Esophagus muscularis mucosa (tissue), 4 donors: ENCODE measurements around the gene MZT1. TPM values are rescaled to one million over a fixed set of nuclear protein-coding genes. Genes with fewer than 3 reads are reported as not detected.

ENCODE experiments used
- DNase-seq: peaks from one replicate; pipeline ENCODE4 v3.0.0-alpha.2; 2017; ENCODE audit errors: extremely low spot score
- H3K27ac ChIP-seq, 4 donors: fragments of 200-600 bp; sonication (generic); replicated peaks in 1 of 4; 1 replicate in 3 of 4; 2 replicates in 1 of 4; pipeline ENCODE4 v1.5.1; 2016 to 2019; ENCODE audit warnings: mild to moderate bottlenecking in 1 of 4
- H3K27me3 ChIP-seq, 4 donors: fragments of 200-600 bp; sonication (generic); one replicate each; pipeline versions ENCODE4 v1.5.1 to v1.6.0; 2016 to 2019
- H3K36me3 ChIP-seq, 4 donors: fragments of 200-600 bp; sonication (generic); one replicate each; pipeline ENCODE4 v1.5.1; 2016 to 2019
- H3K4me1 ChIP-seq, 4 donors: fragments of 200-600 bp; sonication (generic); one replicate each; pipeline ENCODE4 v1.5.1; 2016 to 2019
- H3K4me3 ChIP-seq, 4 donors: fragments of 200-600 bp; sonication (generic); 1 replicate in 2 of 4; 2 replicates in 2 of 4; pipeline ENCODE4 v1.5.1; 2016 to 2019; ENCODE audit warnings: mild to moderate bottlenecking in 4 of 4, moderate library complexity in 1 of 4
- H3K9me3 ChIP-seq, 4 donors: fragments of 200-600 bp; sonication (generic); 1 replicate in 3 of 4; 2 replicates in 1 of 4; pipeline ENCODE4 v1.5.1; 2016 to 2019
- CTCF ChIP-seq, 3 experiments: fragments of 200-600 bp in 2 of 3; fragments of 450-650 bp in 1 of 3; sonication (generic) in 2 of 3; IDR thresholded peaks; one replicate each; pipeline ENCODE4 v1.5.1; 2017 to 2019; ENCODE audit warnings: antibody characterized with exemption in 3 of 3, mild to moderate bottlenecking in 2 of 3, moderate library complexity in 1 of 3
- EP300 ChIP-seq: sonication (generic); formaldehyde crosslinking; IDR thresholded peaks from one replicate; pipeline ENCODE4 v1.6.1; 2017; ENCODE audit warnings: antibody characterized with exemption
- POLR2A ChIP-seq: fragments of 450-650 bp; IDR thresholded peaks from one replicate; pipeline ENCODE4 v1.6.1; 2017; ENCODE audit warnings: antibody characterized with exemption, moderate library complexity, mild to moderate bottlenecking, low read depth
- POLR2AphosphoS5 ChIP-seq, 2 donors: sonication (generic); formaldehyde crosslinking; IDR thresholded peaks; one replicate each; pipeline ENCODE4 v1.6.1; 2017; ENCODE audit warnings: antibody characterized with exemption in 2 of 2
- WGBS: methylation state at CpG from one replicate; pipeline ENCODE4 v1.1.5; 2018; 5-methylcytosine and 5-hydroxymethylcytosine counted together
- intact Hi-C: fragments of 100-400 bp; cut with DNase I; formaldehyde crosslinking; loops from one replicate; pipeline ENCODE4 v1.15.1; 2023
- total RNA-seq, 4 donors: library from RNA; depleted of rRNA; stranded (reverse); fragments of >200 nt; gene quantifications; one replicate each; pipeline versions ENCODE4 v1.1.0 to v1.2.1, GENCODE V29; 2016

The MZT1 gene
- total RNA-seq, 4 donors from 2014 or later: 5.1 to 8.0 (median 5.8) TPM

- Histone ChIP-seq H3K9me3 (no peaks in the 10 kb centered on the region), H3K4me3 (no peak overlapping the region), H3K27me3 (no peaks in the 10 kb centered on the region), H3K36me3 (no peaks in the 10 kb centered on the region), H3K4me1 (no peaks in the 10 kb centered on the region), H3K27ac (no peak overlapping the region)
- TF ChIP-seq POLR2A (no peak), EP300 (no peak), CTCF (IDR thresholded peaks at IDR 0.05) (no peak), POLR2AphosphoS5 (IDR thresholded peaks at IDR 0.05) (no peak)
- intact Hi-C loops: no loop called here
- DNase-seq: no peak
- WGBS: 70% methylated on average over 2 of the region's 2 CpGs
Observed at GRCh38 chr13:72698164-72698563, 29.3 kb downstream of the MZT1 start.

- Histone ChIP-seq H3K4me1 (no peaks in the 10 kb centered on the region), H3K4me3 (no peak overlapping the region), H3K27ac (no peak overlapping the region), H3K9me3 (no peaks in the 10 kb centered on the region), H3K27me3 (no peaks in the 10 kb centered on the region), H3K36me3 (no peaks in the 10 kb centered on the region)
- DNase-seq: no peak
- TF ChIP-seq CTCF (IDR thresholded peaks at IDR 0.05): peak in 2 of 3 experiments; percentile 19 to 30
- no peak for TF ChIP-seq EP300
- intact Hi-C loops: no loop called here
- WGBS: 7% methylated on average over 1 of the region's 1 CpG
Observed at GRCh38 chr13:72696579-72696978, 30.9 kb downstream of the MZT1 start.

GRCh38 chr13:72694314-72694713 lies 33.1 kb downstream of the MZT1 start:
- Histone ChIP-seq H3K9me3 (no peaks in the 10 kb centered on the region), H3K27me3 (no peaks in the 10 kb centered on the region), H3K4me1 (no peaks in the 10 kb centered on the region), H3K4me3 (no peak overlapping the region), H3K36me3 (no peaks in the 10 kb centered on the region), H3K27ac (no peak overlapping the region)
- no peak for DNase-seq
- intact Hi-C loops: no loop called here
- 64% methylated on average over 8 of the region's 8 CpGs for WGBS
- TF ChIP-seq CTCF (IDR thresholded peaks at IDR 0.05) (no peak), POLR2A (no peak), EP300 (no peak), POLR2AphosphoS5 (IDR thresholded peaks at IDR 0.05) (no peak)

GRCh38 chr13:72693832-72694231 lies 33.6 kb downstream of the MZT1 start:
- no peak for DNase-seq
- H3K27ac ChIP-seq: no peak overlapping the region
- no peak overlapping the region for H3K4me3 ChIP-seq
- H3K36me3 ChIP-seq: no peaks in the 10 kb centered on the region
- 82% methylated on average over 5 of the region's 5 CpGs for WGBS
- no peaks in the 10 kb centered on the region for H3K27me3 ChIP-seq
- no peaks in the 10 kb centered on the region for H3K4me1 ChIP-seq
- H3K9me3 ChIP-seq: no peaks in the 10 kb centered on the region
- TF ChIP-seq POLR2AphosphoS5 (IDR thresholded peaks at IDR 0.05) (no peak), CTCF (IDR thresholded peaks at IDR 0.05) (no peak), EP300 (no peak), POLR2A (no peak)
- intact Hi-C loops: no loop called here

- no peak for DNase-seq
- H3K36me3 ChIP-seq: no peaks in the 10 kb centered on the region
- no peak overlapping the region for H3K4me3 ChIP-seq
- no peaks in the 10 kb centered on the region for H3K27me3 ChIP-seq
- TF ChIP-seq EP300 (no peak), POLR2AphosphoS5 (IDR thresholded peaks at IDR 0.05) (no peak), POLR2A (no peak), CTCF (IDR thresholded peaks at IDR 0.05) (no peak)
- H3K27ac ChIP-seq: no peak overlapping the region
- WGBS: 60% methylated on average over 4 of the region's 5 CpGs
- no peaks in the 10 kb centered on the region for H3K9me3 ChIP-seq
- intact Hi-C loops: no loop called here
- H3K4me1 ChIP-seq: no peaks in the 10 kb centered on the region
Observed at GRCh38 chr13:72692884-72693514, 34.4 kb downstream of the MZT1 start.
